ENCODE data around the gene KIAA0513. TPM values are rescaled to one million over a fixed set of nuclear protein-coding genes. Genes with fewer than 3 reads are reported as not detected.

The KIAA0513 gene
- total and polyA plus RNA-seq, 2 of the 13 experiments (the other 11 are each of a cell fraction or from before 2014, with no cell fraction given) = 1.8 TPM

GRCh38 chr16:85010931-85011845 is 16.4 kb upstream of the KIAA0513 start, which contains the start of gene ZDHHC7 (continued):
- TF ChIP-seq ZBTB39 (CRISPR knock-in tag; IDR thresholded peaks at IDR 0.05) = peak; percentile 13; the same call in 1 of the 2 replicates
- no peak for TF ChIP-seq EHMT2 (IDR thresholded peaks at IDR 0.05; ENCODE audit: borderline replicate concordance, low read depth, low read length)
- TF ChIP-seq RFX1 (IDR thresholded peaks at IDR 0.05) = no peak
- TF ChIP-seq ZNF503 (CRISPR knock-in tag; IDR thresholded peaks at IDR 0.05) = peak; percentile 58; the same call in 1 of the 2 replicates
- TF ChIP-seq MAF1 (CRISPR knock-in tag; IDR thresholded peaks at IDR 0.05; ENCODE audit: borderline replicate concordance) = no peak; the same call in 1 of the 2 replicates
- TF ChIP-seq ZNF234 (CRISPR knock-in tag; conservative IDR thresholded peaks at IDR 0.05) = peak; percentile 90; the same call in 1 of the 2 replicates
- TF ChIP-seq ZMYM3 (CRISPR knock-in tag; IDR thresholded peaks at IDR 0.05) = no peak; the same call in 1 of the 2 replicates
- TF ChIP-seq SOX5 (CRISPR knock-in tag; IDR thresholded peaks at IDR 0.05; ENCODE audit: borderline replicate concordance) = peak; percentile 34; the same call in 1 of the 2 replicates
- peak; percentile 20; the same call in 1 of the 2 replicates for TF ChIP-seq TFE3 (CRISPR knock-in tag; IDR thresholded peaks at IDR 0.05)
- peak; percentile 94 for TF ChIP-seq KAT7 (CRISPR knock-in tag; IDR thresholded peaks at IDR 0.05; ENCODE audit: borderline replicate concordance)
- TF ChIP-seq RXRA (CRISPR knock-in tag; IDR thresholded peaks at IDR 0.05) = peak; percentile 18; the same call in 1 of the 2 replicates
- peak; percentile 31; the same call in 1 of the 2 replicates for TF ChIP-seq ELK4 (CRISPR knock-in tag; IDR thresholded peaks at IDR 0.05; ENCODE audit: borderline replicate concordance)
- TF ChIP-seq ZNF761 (CRISPR knock-in tag; conservative IDR thresholded peaks at IDR 0.05) = peak; percentile 94
- peak; percentile 41; the same call in 1 of the 2 replicates for TF ChIP-seq ZNF788 (CRISPR knock-in tag; IDR thresholded peaks at IDR 0.05; ENCODE audit: borderline replicate concordance)
- TF ChIP-seq PATZ1 (CRISPR knock-in tag; IDR thresholded peaks at IDR 0.05) = peak; percentile 24; the same call in 1 of the 2 replicates
- TF ChIP-seq ZNF496 (CRISPR knock-in tag; IDR thresholded peaks at IDR 0.05; ENCODE audit: insufficient replicate concordance) = no peak
- peak; percentile 68; the same call in 1 of the 2 replicates for TF ChIP-seq HBP1 (CRISPR knock-in tag; IDR thresholded peaks at IDR 0.05; ENCODE audit: low read depth)

All from HepG2 (cell line).